A673 (cell line): Measurements from ENCODE around the gene ZC3H7B. TPM values are rescaled to one million over a fixed set of nuclear protein-coding genes. Genes with fewer than 3 reads are reported as not detected.

ENCODE experiments used
- BruUV-seq: library from RNA; stranded (reverse); fragments of 400-500 nt; replicated peaks from 2 replicates; lab custom pipeline; 2021; lab: Mats Ljungman, UMichigan
- CTCF ChIA-PET: fragments of 300-600 bp; sonication (Branson Sonifier 250); formaldehyde crosslinking; loops from one replicate; lab custom pipeline; 2022; ENCODE audit warnings: antibody characterized with exemption; lab: Charles Lee
- POLR2A ChIA-PET: fragments of 300-600 bp; sonication (Branson Sonifier 250); formaldehyde crosslinking; loops from one replicate; lab custom pipeline; 2022; ENCODE audit warnings: antibody characterized with exemption; ENCODE audit not compliant: low non-redundant PET; lab: Charles Lee
- DNase-seq: peaks from one replicate; pipeline ENCODE4 v3.0.0-alpha.2; 2015; ENCODE audit warnings: low spot score
- H3K27ac ChIP-seq: fragments of 200-600 bp; sonication (generic); 2 replicates; pipeline ENCODE4 v1.5.1; 2016; ENCODE audit warnings: mixed run types, low read depth, mild to moderate bottlenecking, mixed read lengths, antibody characterized with exemption, low read length; ENCODE audit not compliant: poor library complexity, severe bottlenecking
- H3K27me3 ChIP-seq: fragments of 200-600 bp; sonication (generic); replicated peaks from 2 replicates; pipeline ENCODE4 v1.6.1; 2017; ENCODE audit warnings: mixed run types, low read depth, mild to moderate bottlenecking, mixed read lengths, antibody characterized with exemption, low read length; ENCODE audit not compliant: insufficient read depth, poor library complexity
- H3K36me3 ChIP-seq: fragments of 200-600 bp; sonication (generic); 2 replicates; pipeline ENCODE4 v1.6.1; 2016; ENCODE audit warnings: mixed run types, mild to moderate bottlenecking, mixed read lengths, antibody characterized with exemption, low read length; ENCODE audit not compliant: insufficient read depth, poor library complexity, severe bottlenecking
- H3K4me1 ChIP-seq: fragments of 200-600 bp; sonication (generic); 2 replicates; pipeline ENCODE4 v1.6.1; 2017; ENCODE audit warnings: mixed run types, mild to moderate bottlenecking, mixed read lengths, antibody characterized with exemption, low read length; ENCODE audit not compliant: insufficient read depth, poor library complexity, severe bottlenecking
- H3K4me3 ChIP-seq: fragments of 200-600 bp; sonication (generic); 2 replicates; pipeline ENCODE4 v1.5.1; 2016; ENCODE audit warnings: low read depth, mixed run types, mild to moderate bottlenecking, mixed read lengths, low read length; ENCODE audit not compliant: poor library complexity, severe bottlenecking
- H3K9me3 ChIP-seq: fragments of 200-600 bp; sonication (generic); 2 replicates; pipeline ENCODE4 v1.6.1; 2016; ENCODE audit warnings: mixed run types, low read depth, mild to moderate bottlenecking, mixed read lengths, antibody characterized with exemption, low read length; ENCODE audit not compliant: poor library complexity, severe bottlenecking
- CTCF ChIP-seq: fragments of 300-800, 200-600 bp; sonication (generic); conservative IDR thresholded peaks from 2 replicates; pipeline ENCODE4 v1.5.1; 2017; ENCODE audit warnings: low read depth, mild to moderate bottlenecking, antibody characterized with exemption, low read length, moderate library complexity, mixed read lengths
- EZH2 ChIP-seq: fragments of 200-600 bp; sonication (generic); IDR thresholded peaks from 2 replicates; pipeline ENCODE4 v1.6.1; 2017; ENCODE audit warnings: borderline replicate concordance, low read depth, mild to moderate bottlenecking, mixed read lengths, antibody characterized with exemption, low read length; ENCODE audit not compliant: poor library complexity, severe bottlenecking
- intact Hi-C: fragments of 100-400 bp; cut with micrococcal nuclease; formaldehyde crosslinking; loops from one replicate; pipeline ENCODE4 v1.10.0; 2022; ENCODE audit not compliant: unreplicated experiment
- total RNA-seq: library from RNA; stranded (reverse); gene quantifications from 2 replicates; pipeline ENCODE4 v1.2.3, GENCODE V29; 2021

Gene ZC3H7B
- total RNA-seq, 1 experiment from 2014 or later = 90.4 TPM

GRCh38 chr22:41334951-41335635, 33.8 kb downstream of the ZC3H7B start:
- intact Hi-C loops = no loop called here
- ChIA-PET POLR2A (no interaction called here), CTCF (no interaction called here)
- H3K4me3 ChIP-seq = no peak overlapping the region
- no peak overlapping the region for H3K27ac ChIP-seq
- no peak for DNase-seq
- no peaks in the 10 kb centered on the region for H3K27me3 ChIP-seq
- no peaks in the 10 kb centered on the region for H3K9me3 ChIP-seq
- no TSS peak for BruUV-seq
- TF ChIP-seq EZH2 (no peak), CTCF (no peak)
- H3K4me1 ChIP-seq = no peaks in the 10 kb centered on the region
- H3K36me3 ChIP-seq = peaks cover 21% of the 10 kb centered on the region

GRCh38 chr22:41338614-41339212, 37.4 kb downstream of the ZC3H7B start:
- Histone ChIP-seq H3K4me3 (no peak overlapping the region), H3K36me3 (peaks cover 21% of the 10 kb centered on the region), H3K4me1 (no peaks in the 10 kb centered on the region), H3K9me3 (no peaks in the 10 kb centered on the region), H3K27ac (no peak overlapping the region), H3K27me3 (no peaks in the 10 kb centered on the region)
- intact Hi-C loops = no loop called here
- CTCF ChIA-PET = no interaction called here
- POLR2A ChIA-PET = no interaction called here
- no peak for DNase-seq
- TF ChIP-seq EZH2 (no peak), CTCF (no peak)
- BruUV-seq = no TSS peak

GRCh38 chr22:41339823-41340222, 38.5 kb downstream of the ZC3H7B start:
- BruUV-seq = no TSS peak
- H3K36me3 ChIP-seq = peaks cover 23% of the 10 kb centered on the region
- H3K27ac ChIP-seq = no peak overlapping the region
- no peaks in the 10 kb centered on the region for H3K27me3 ChIP-seq
- ChIA-PET POLR2A (no interaction called here), CTCF (no interaction called here)
- TF ChIP-seq EZH2 (no peak), CTCF (no peak)
- no peaks in the 10 kb centered on the region for H3K9me3 ChIP-seq
- no peak for DNase-seq
- intact Hi-C loops = no loop called here
- no peak overlapping the region for H3K4me3 ChIP-seq
- H3K4me1 ChIP-seq = no peaks in the 10 kb centered on the region
